GM18951 (cell line): ENCODE results near the gene AMIGO2.
"Not testable (repeated sequence)": the region's sequence is repeated elsewhere in the genome, so short reads cannot be mapped to it uniquely, and the experiment has no call there.

Source experiments
- POLR2A ChIP-seq: IDR thresholded peaks from 4 replicates; pipeline ENCODE4 v1.6.1; 2011; ENCODE audit warnings: mild to moderate bottlenecking; ENCODE audit not compliant: insufficient read length, insufficient read depth; ENCODE audit errors: extremely low read depth
- in situ Hi-C: fragments of 300-500 bp; cut with MboI; formaldehyde crosslinking; loops from one replicate; pipeline ENCODE4 v1.12.0; 2022; ENCODE audit warnings: low sequenced_read_pairs, mixed read lengths, inconsistent platforms; ENCODE audit not compliant: unreplicated experiment

AMIGO2 gene

GRCh38 chr12:47079468-47079980, at the start of gene AMIGO2, which contains the start of gene PCED1B:
Gene AMIGO2, minus strand, starts transcription at chr12:47079959. Its CDS starts 957 bp downstream, at chr12:47079002.
Gene PCED1B, plus strand, starts transcription at chr12:47079621. Its CDS starts 155,443 bp downstream, at chr12:47235064.
- TF ChIP-seq POLR2A, result no peak
- in situ Hi-C loops, result no loop called here

- no peak for TF ChIP-seq POLR2A
- in situ Hi-C loops, result no loop called here
Observed at GRCh38 chr12:47126246-47126645, 46.5 kb upstream of the AMIGO2 start.

GRCh38 chr12:47124451-47124850, 44.7 kb upstream of the AMIGO2 start:
- TF ChIP-seq POLR2A, result no peak
- in situ Hi-C loops, result no loop called here

- in situ Hi-C loops, result no loop called here
- TF ChIP-seq POLR2A, result no peak
Observed at GRCh38 chr12:47123730-47124129, 44.0 kb upstream of the AMIGO2 start.

GRCh38 chr12:47122602-47123001, 42.8 kb upstream of the AMIGO2 start:
- no peak for TF ChIP-seq POLR2A
- in situ Hi-C loops, result no loop called here

GRCh38 chr12:47121146-47121545, 41.4 kb upstream of the AMIGO2 start:
- TF ChIP-seq POLR2A, result no peak
- in situ Hi-C loops, result no loop called here

- no peak for TF ChIP-seq POLR2A
- in situ Hi-C loops, result no loop called here
Observed at GRCh38 chr12:47120736-47121135, 41.0 kb upstream of the AMIGO2 start.

GRCh38 chr12:47117305-47117704, 37.5 kb upstream of the AMIGO2 start:
- in situ Hi-C loops, result not testable (repeated sequence)

GRCh38 chr12:47114481-47114892, 34.7 kb upstream of the AMIGO2 start:
- in situ Hi-C loops, result no loop called here
- TF ChIP-seq POLR2A, result no peak

GRCh38 chr12:47112679-47113078, 32.9 kb upstream of the AMIGO2 start:
- no peak for TF ChIP-seq POLR2A
- in situ Hi-C loops, result no loop called here

GRCh38 chr12:47111854-47112253, 32.1 kb upstream of the AMIGO2 start:
- no peak for TF ChIP-seq POLR2A
- in situ Hi-C loops, result no loop called here

GRCh38 chr12:47111392-47111778, 31.6 kb upstream of the AMIGO2 start:
- TF ChIP-seq POLR2A, result no peak
- in situ Hi-C loops, result no loop called here

GRCh38 chr12:47110718-47111391, 31.1 kb upstream of the AMIGO2 start:
- no peak for TF ChIP-seq POLR2A

GRCh38 chr12:47110011-47110541, 30.3 kb upstream of the AMIGO2 start:
- TF ChIP-seq POLR2A, result no peak
- in situ Hi-C loops, result no loop called here

More at GRCh38 chr12:47110718-47111391, 31.1 kb upstream of the AMIGO2 start:
- in situ Hi-C loops, result no loop called here
